Measurements from ENCODE around the gene USP48.
"Not testable (repeated sequence)": the region's sequence is repeated elsewhere in the genome, so short reads cannot be mapped to it uniquely, and the experiment has no call there.

USP48 gene

DNA sequence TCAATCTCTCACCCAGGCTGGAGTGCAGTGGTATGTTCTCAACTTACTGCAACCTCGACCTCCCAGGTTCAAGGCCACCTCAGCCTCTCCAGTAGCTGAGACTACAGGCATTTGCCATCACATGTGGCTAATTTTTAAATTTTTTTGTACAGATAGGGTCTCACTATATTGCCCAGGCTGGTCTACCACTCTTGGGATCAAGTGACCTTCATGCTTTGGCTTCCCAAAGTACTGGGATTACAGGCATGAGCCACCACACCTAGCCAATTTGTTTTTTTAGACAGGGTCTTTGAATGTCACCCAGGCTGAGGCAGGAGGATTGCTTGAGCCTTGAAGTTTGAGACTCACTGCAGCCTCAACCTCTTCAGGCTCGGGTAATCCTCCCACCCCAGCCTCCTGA is 10.2 kb upstream of the USP48 start:
- H2BK15ac ChIP-seq (ENCODE audit: low read length) = no peak overlapping the region
- no peak overlapping the region for H4K8ac ChIP-seq (ENCODE audit: low read depth, low read length)
- H3K9ac ChIP-seq (ENCODE audit: low read depth, low read length, poor library complexity) = no peak overlapping the region
- no peak overlapping the region for H3K4me3 ChIP-seq (ENCODE audit: low read length in 2 of 2)
- no peak for DNase-seq (ENCODE audit: low spot score)
- H3K23ac ChIP-seq (ENCODE audit: low read depth, low read length, poor library complexity) = no peak overlapping the region
- no CpG with 5 or more reads among the region's 2 CpGs for WGBS, 2 donors (ENCODE audit: extremely low coverage in 2 of 2, insufficient read length in 2 of 2, insufficient replicate concordance in 1 of 2)
- H3K36me3 ChIP-seq (replicated peaks in 1 of 2; ENCODE audit: control insufficient read depth in 2 of 2, insufficient read depth in 2 of 2, low read length in 2 of 2) = no peaks in the 10 kb centered on the region
- no peak overlapping the region for H3K27ac ChIP-seq (replicated peaks; ENCODE audit: low read length)
- H3K9me3 ChIP-seq (replicated peaks in 1 of 2; ENCODE audit: control insufficient read depth in 2 of 2, insufficient read depth in 1 of 2, low read depth in 1 of 2, low read length in 2 of 2) = peaks cover 0 to 4% of the 10 kb centered on the region in 2 donors
- H3K4me1 ChIP-seq (ENCODE audit: control insufficient read depth in 2 of 2, insufficient read depth in 1 of 2, low read depth in 1 of 2, low read length in 2 of 2) = no peaks in the 10 kb centered on the region
- H3K79me1 ChIP-seq (ENCODE audit: low read depth, low read length) = no peaks in the 10 kb centered on the region
- H3K4ac ChIP-seq (ENCODE audit: low read length) = no peak overlapping the region
- H3K4me2 ChIP-seq (ENCODE audit: insufficient read depth, low read length, poor library complexity, severe bottlenecking) = no peak overlapping the region
- no peak overlapping the region for H3K14ac ChIP-seq (ENCODE audit: low read length)
- no peak overlapping the region for H4K91ac ChIP-seq (ENCODE audit: low read depth, low read length, poor library complexity)
- H2BK12ac ChIP-seq (ENCODE audit: low read length) = no peak overlapping the region
- H2BK5ac ChIP-seq (ENCODE audit: low read length) = no peak overlapping the region
- H2AK5ac ChIP-seq (ENCODE audit: low read depth, low read length) = no peak overlapping the region
- H3K27me3 ChIP-seq (ENCODE audit: control insufficient read depth in 3 of 3, insufficient read depth in 3 of 3, low read depth in 1 of 3, low read length in 3 of 3) = no peaks in the 10 kb centered on the region
- no peak overlapping the region for H2AFZ ChIP-seq (ENCODE audit: low read length)
- no peak overlapping the region for H3K18ac ChIP-seq (ENCODE audit: low read length)
- no peak overlapping the region for H2BK120ac ChIP-seq (ENCODE audit: low read depth, low read length)

DNA sequence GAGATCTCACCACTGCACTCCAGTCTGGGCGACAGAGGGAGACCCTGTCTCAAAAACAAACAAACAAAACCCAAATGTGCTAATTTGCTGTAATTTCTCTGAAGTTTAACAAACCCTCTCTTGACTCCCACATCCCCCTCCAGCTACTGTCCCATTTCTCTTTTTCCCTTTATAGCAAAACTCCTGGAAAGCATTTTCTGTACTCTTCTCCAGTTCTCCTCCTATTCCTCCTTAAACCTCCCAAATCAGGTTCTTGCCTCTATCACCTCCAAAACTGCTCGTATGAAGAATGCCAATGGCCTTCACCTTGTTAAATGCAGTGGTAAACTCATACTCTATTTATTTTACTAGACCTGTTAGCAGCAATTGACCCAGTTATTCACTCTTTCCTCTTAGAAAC is 3.7 kb upstream of the USP48 start:
- Histone ChIP-seq H3K4me1 (ENCODE audit: control insufficient read depth in 2 of 2, insufficient read depth in 1 of 2, low read depth in 1 of 2, low read length in 2 of 2) (peaks cover 0 to 3% of the 10 kb centered on the region in 2 donors), H3K79me1 (ENCODE audit: low read depth, low read length) (peaks cover 4% of the 10 kb centered on the region), H3K4ac (ENCODE audit: low read length) (no peak overlapping the region), H2BK12ac (ENCODE audit: low read length) (no peak overlapping the region), H2BK5ac (ENCODE audit: low read length) (no peak overlapping the region), H4K91ac (ENCODE audit: low read depth, low read length, poor library complexity) (no peak overlapping the region), H3K27ac (replicated peaks; ENCODE audit: low read length) (no peak overlapping the region), H3K23ac (ENCODE audit: low read depth, low read length, poor library complexity) (no peak overlapping the region), H2AFZ (ENCODE audit: low read length) (no peak overlapping the region), H3K27me3 (ENCODE audit: control insufficient read depth in 3 of 3, insufficient read depth in 3 of 3, low read depth in 1 of 3, low read length in 3 of 3) (peaks cover 0 to 1% (median 0%) of the 10 kb centered on the region in 3 experiments), H3K4me2 (ENCODE audit: insufficient read depth, low read length, poor library complexity, severe bottlenecking) (no peak overlapping the region), H2BK120ac (ENCODE audit: low read depth, low read length) (no peak overlapping the region), H3K14ac (ENCODE audit: low read length) (no peak overlapping the region), H2BK15ac (ENCODE audit: low read length) (no peak overlapping the region), H2AK5ac (ENCODE audit: low read depth, low read length) (no peak overlapping the region), H3K18ac (ENCODE audit: low read length) (no peak overlapping the region), H4K8ac (ENCODE audit: low read depth, low read length) (no peak overlapping the region), H3K4me3 (ENCODE audit: low read length in 2 of 2) (no peak overlapping the region), H3K36me3 (replicated peaks in 1 of 2; ENCODE audit: control insufficient read depth in 2 of 2, insufficient read depth in 2 of 2, low read length in 2 of 2) (no peaks in the 10 kb centered on the region), H3K9me3 (replicated peaks in 1 of 2; ENCODE audit: control insufficient read depth in 2 of 2, insufficient read depth in 1 of 2, low read depth in 1 of 2, low read length in 2 of 2) (no peaks in the 10 kb centered on the region), H3K9ac (ENCODE audit: low read depth, low read length, poor library complexity) (no peak overlapping the region)
- DNase-seq (ENCODE audit: low spot score) = no peak
- WGBS, 2 donors (ENCODE audit: extremely low coverage in 2 of 2, insufficient read length in 2 of 2, insufficient replicate concordance in 1 of 2) = no CpG with 5 or more reads among the region's 2 CpGs

- H4K8ac ChIP-seq (ENCODE audit: low read depth, low read length); H2BK15ac ChIP-seq (ENCODE audit: low read length); H3K9me3 ChIP-seq (replicated peaks in 1 of 2; ENCODE audit: control insufficient read depth in 2 of 2, insufficient read depth in 1 of 2, low read depth in 1 of 2, low read length in 2 of 2); H3K9ac ChIP-seq (ENCODE audit: low read depth, low read length, poor library complexity); H3K27me3 ChIP-seq (ENCODE audit: control insufficient read depth in 3 of 3, insufficient read depth in 3 of 3, low read depth in 1 of 3, low read length in 3 of 3); H3K4me3 ChIP-seq (ENCODE audit: low read length in 2 of 2); H4K91ac ChIP-seq (ENCODE audit: low read depth, low read length, poor library complexity); H3K36me3 ChIP-seq (replicated peaks in 1 of 2; ENCODE audit: control insufficient read depth in 2 of 2, insufficient read depth in 2 of 2, low read length in 2 of 2); H2BK5ac ChIP-seq (ENCODE audit: low read length); H3K4me2 ChIP-seq (ENCODE audit: insufficient read depth, low read length, poor library complexity, severe bottlenecking); H3K27ac ChIP-seq (replicated peaks; ENCODE audit: low read length); H2AK5ac ChIP-seq (ENCODE audit: low read depth, low read length); H2BK120ac ChIP-seq (ENCODE audit: low read depth, low read length); H3K4me1 ChIP-seq (ENCODE audit: control insufficient read depth in 2 of 2, insufficient read depth in 1 of 2, low read depth in 1 of 2, low read length in 2 of 2); H3K23ac ChIP-seq (ENCODE audit: low read depth, low read length, poor library complexity); H3K14ac ChIP-seq (ENCODE audit: low read length); DNase-seq (ENCODE audit: low spot score); H2AFZ ChIP-seq (ENCODE audit: low read length); H3K18ac ChIP-seq (ENCODE audit: low read length); H3K79me1 ChIP-seq (ENCODE audit: low read depth, low read length); H2BK12ac ChIP-seq (ENCODE audit: low read length); H3K4ac ChIP-seq (ENCODE audit: low read length): not testable (repeated sequence)
- WGBS, 2 donors (ENCODE audit: extremely low coverage in 2 of 2, insufficient read length in 2 of 2, insufficient replicate concordance in 1 of 2) = no CpG with 5 or more reads among the region's 9 CpGs
Measured at GRCh38 chr1:21785764-21786163, 2.8 kb upstream of the USP48 start.

- H3K79me1 ChIP-seq (ENCODE audit: low read depth, low read length) = peaks cover 6% of the 10 kb centered on the region
- WGBS, 2 donors (ENCODE audit: extremely low coverage in 2 of 2, insufficient read length in 2 of 2, insufficient replicate concordance in 1 of 2) = no CpG with 5 or more reads among the region's 32 CpGs
- no peak overlapping the region for H2BK120ac ChIP-seq (ENCODE audit: low read depth, low read length)
- no peak overlapping the region for H2BK12ac ChIP-seq (ENCODE audit: low read length)
- H3K18ac ChIP-seq (ENCODE audit: low read length) = no peak overlapping the region
- no peaks in the 10 kb centered on the region for H3K36me3 ChIP-seq (replicated peaks in 1 of 2; ENCODE audit: control insufficient read depth in 2 of 2, insufficient read depth in 2 of 2, low read length in 2 of 2)
- no peak overlapping the region for H2BK15ac ChIP-seq (ENCODE audit: low read length)
- no peak overlapping the region for H2AK5ac ChIP-seq (ENCODE audit: low read depth, low read length)
- peak overlapping the region; percentile 59 for H3K4me2 ChIP-seq (ENCODE audit: insufficient read depth, low read length, poor library complexity, severe bottlenecking)
- peak overlapping the region; percentile 100 for H3K23ac ChIP-seq (ENCODE audit: low read depth, low read length, poor library complexity)
- no peak overlapping the region for H4K8ac ChIP-seq (ENCODE audit: low read depth, low read length)
- no peak overlapping the region for H3K27ac ChIP-seq (replicated peaks; ENCODE audit: low read length)
- H2AFZ ChIP-seq (ENCODE audit: low read length) = peak overlapping the region; percentile 97
- no peak overlapping the region for H3K4ac ChIP-seq (ENCODE audit: low read length)
- no peak overlapping the region for H2BK5ac ChIP-seq (ENCODE audit: low read length)
- H3K4me3 ChIP-seq (ENCODE audit: low read length in 2 of 2) = peak overlapping the region; percentile 90 to 97
- H3K9me3 ChIP-seq (replicated peaks in 1 of 2; ENCODE audit: control insufficient read depth in 2 of 2, insufficient read depth in 1 of 2, low read depth in 1 of 2, low read length in 2 of 2) = no peaks in the 10 kb centered on the region
- H3K27me3 ChIP-seq (ENCODE audit: control insufficient read depth in 3 of 3, insufficient read depth in 3 of 3, low read depth in 1 of 3, low read length in 3 of 3) = peaks cover 0 to 1% (median 0%) of the 10 kb centered on the region in 3 experiments
- no peak overlapping the region for H4K91ac ChIP-seq (ENCODE audit: low read depth, low read length, poor library complexity)
- H3K14ac ChIP-seq (ENCODE audit: low read length) = no peak overlapping the region
- H3K4me1 ChIP-seq (ENCODE audit: control insufficient read depth in 2 of 2, insufficient read depth in 1 of 2, low read depth in 1 of 2, low read length in 2 of 2) = peaks cover 0 to 5% of the 10 kb centered on the region in 2 donors
- no peak for DNase-seq (ENCODE audit: low spot score)
- no peak overlapping the region for H3K9ac ChIP-seq (ENCODE audit: low read depth, low read length, poor library complexity)
Measured at GRCh38 chr1:21783679-21784603, 992 bp upstream of the USP48 start.
